GM21515 (cell line): ENCODE data around the gene TEX101.

Source experiments
- ATAC-seq: cut with Tn5 transposase; IDR thresholded peaks from one replicate; pipeline ENCODE4 v1.9.1; 2021; ENCODE audit not compliant: unreplicated experiment

TEX101 gene

GRCh38 chr19:43445426-43445825 is 30.7 kb downstream of the TEX101 start:
- ATAC-seq: no peak

- ATAC-seq: no peak
Observed at GRCh38 chr19:43446746-43447489, 32.2 kb downstream of the TEX101 start.

- no peak for ATAC-seq
Observed at GRCh38 chr19:43447655-43448054, 33.0 kb downstream of the TEX101 start.

- no peak for ATAC-seq
Observed at GRCh38 chr19:43450545-43450997, 35.9 kb downstream of the TEX101 start.

- no peak for ATAC-seq
Observed at GRCh38 chr19:43452582-43452981, 37.9 kb downstream of the TEX101 start.

GRCh38 chr19:43454031-43454430 is 39.3 kb downstream of the TEX101 start:
- no peak for ATAC-seq

GRCh38 chr19:43455321-43456113 is 40.8 kb downstream of the TEX101 start:
- no peak for ATAC-seq

GRCh38 chr19:43457809-43458208 is 43.1 kb downstream of the TEX101 start:
- no peak for ATAC-seq

GRCh38 chr19:43460362-43461016 is 45.8 kb downstream of the TEX101 start:
- no peak for ATAC-seq

GRCh38 chr19:43461303-43461702 is 46.6 kb downstream of the TEX101 start:
- no peak for ATAC-seq

GRCh38 chr19:43462383-43462782 is 47.7 kb downstream of the TEX101 start:
- ATAC-seq: no peak

GRCh38 chr19:43462785-43463380 is 48.2 kb downstream of the TEX101 start:
- no peak for ATAC-seq

GRCh38 chr19:43463381-43464133 is 48.9 kb downstream of the TEX101 start:
- peak; percentile 77 for ATAC-seq

- ATAC-seq: peak; percentile 30
Observed at GRCh38 chr19:43464134-43464775, 49.6 kb downstream of the TEX101 start.

GRCh38 chr19:43465468-43466120 is 50.9 kb downstream of the TEX101 start, which contains the start of gene LYPD3:
TSS of gene LYPD3 (minus strand) at chr19:43465608. CDS start at chr19:43465571, 37 bp downstream.
- no peak for ATAC-seq

GRCh38 chr19:43466793-43467192 is 52.1 kb downstream of the TEX101 start:
- ATAC-seq: no peak

- no peak for ATAC-seq
Observed at GRCh38 chr19:43467276-43467675, 52.6 kb downstream of the TEX101 start.

- no peak for ATAC-seq
Observed at GRCh38 chr19:43467730-43468129, 53.0 kb downstream of the TEX101 start.
